Measurements from ENCODE around the gene NHP2.

DNA sequence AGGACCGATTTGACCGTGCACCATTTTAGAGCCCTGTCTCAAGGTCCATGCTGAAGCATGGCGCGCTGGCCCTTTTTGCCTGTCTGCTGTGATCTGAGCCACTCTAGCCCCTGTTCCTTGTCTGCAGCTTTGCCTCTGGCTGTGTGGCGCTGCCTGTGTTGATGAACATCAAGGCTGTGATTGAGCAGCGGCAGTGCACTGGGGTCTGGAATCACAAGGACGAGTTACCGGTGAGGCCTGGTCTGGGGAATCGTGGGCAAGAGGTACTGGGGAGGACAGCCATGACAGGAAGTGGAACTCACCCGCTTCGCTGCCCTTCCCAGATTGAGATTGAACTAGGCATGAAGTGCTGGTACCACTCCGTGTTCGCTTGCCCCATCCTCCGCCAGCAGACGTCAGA lies 6.3 kb downstream of the NHP2 start:
- no peak for TF ChIP-seq EZH2 (IDR thresholded peaks at IDR 0.05; ENCODE audit: borderline replicate concordance)
- TF ChIP-seq, protein P1, sequence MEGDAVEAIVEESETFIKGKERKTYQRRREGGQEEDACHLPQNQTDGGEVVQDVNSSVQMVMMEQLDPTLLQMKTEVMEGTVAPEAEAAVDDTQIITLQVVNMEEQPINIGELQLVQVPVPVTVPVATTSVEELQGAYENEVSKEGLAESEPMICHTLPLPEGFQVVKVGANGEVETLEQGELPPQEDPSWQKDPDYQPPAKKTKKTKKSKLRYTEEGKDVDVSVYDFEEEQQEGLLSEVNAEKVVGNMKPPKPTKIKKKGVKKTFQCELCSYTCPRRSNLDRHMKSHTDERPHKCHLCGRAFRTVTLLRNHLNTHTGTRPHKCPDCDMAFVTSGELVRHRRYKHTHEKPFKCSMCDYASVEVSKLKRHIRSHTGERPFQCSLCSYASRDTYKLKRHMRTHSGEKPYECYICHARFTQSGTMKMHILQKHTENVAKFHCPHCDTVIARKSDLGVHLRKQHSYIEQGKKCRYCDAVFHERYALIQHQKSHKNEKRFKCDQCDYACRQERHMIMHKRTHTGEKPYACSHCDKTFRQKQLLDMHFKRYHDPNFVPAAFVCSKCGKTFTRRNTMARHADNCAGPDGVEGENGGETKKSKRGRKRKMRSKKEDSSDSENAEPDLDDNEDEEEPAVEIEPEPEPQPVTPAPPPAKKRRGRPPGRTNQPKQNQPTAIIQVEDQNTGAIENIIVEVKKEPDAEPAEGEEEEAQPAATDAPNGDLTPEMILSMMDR (IDR thresholded peaks at IDR 0.05; ENCODE audit: poor library complexity): no peak
